ENCODE measurements around the gene COL23A1.

The COL23A1 gene

GRCh38 chr5:178339272-178339671 lies 250.9 kb downstream of the COL23A1 start:
- no peak for DNase-seq (ENCODE audit: low spot score)

- no peak for DNase-seq (ENCODE audit: low spot score)
These were observed 251.4 kb downstream of the COL23A1 start for GRCh38 chr5:178338750-178339144.

GRCh38 chr5:178338126-178338749 lies 252.0 kb downstream of the COL23A1 start:
- no peak for DNase-seq (ENCODE audit: low spot score)

DNA sequence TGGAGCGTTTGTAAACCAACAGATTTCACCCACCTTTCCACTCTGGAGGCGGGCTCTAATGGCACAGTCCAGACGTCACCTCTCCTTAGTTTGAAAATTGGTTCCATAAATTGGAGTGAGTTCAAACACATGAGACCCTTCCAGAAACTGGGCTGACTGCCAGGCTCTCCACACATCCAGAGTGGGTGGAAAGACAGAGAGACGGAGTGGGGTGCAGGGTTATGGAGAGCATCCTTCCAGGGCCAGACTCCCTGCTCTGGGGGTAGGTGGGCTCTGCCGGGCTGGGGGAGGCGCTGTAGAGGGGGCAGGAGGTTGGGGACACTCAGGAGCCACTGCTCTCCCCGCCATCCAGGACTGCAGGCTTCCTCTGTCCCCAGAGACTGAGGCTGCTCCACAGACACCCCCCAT lies 252.9 kb downstream of the COL23A1 start:
- DNase-seq (ENCODE audit: low spot score) = no peak

DNA sequence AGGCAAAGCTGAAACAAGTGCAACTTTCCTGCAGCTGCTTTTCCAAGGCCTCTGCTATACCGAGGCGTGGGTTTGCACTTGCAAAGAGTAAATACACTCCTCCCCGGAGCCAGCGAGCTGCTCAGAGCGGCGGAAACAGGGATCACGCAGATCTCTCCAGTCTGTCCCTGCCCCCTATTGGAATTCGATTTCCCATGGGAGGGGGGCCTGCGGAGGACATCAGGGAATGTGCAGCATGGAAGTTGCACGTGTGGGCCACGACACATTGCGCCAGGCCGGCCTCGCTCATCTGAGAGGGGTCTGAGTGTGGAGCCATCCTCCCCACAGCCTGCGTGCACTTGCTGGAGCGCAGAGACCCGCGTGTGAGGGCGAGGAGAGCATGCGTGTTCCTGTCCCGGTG lies 253.3 kb downstream of the COL23A1 start:
- no peak for DNase-seq (ENCODE audit: low spot score)

GRCh38 chr5:178335302-178336030 lies 254.7 kb downstream of the COL23A1 start:
- no peak for DNase-seq (ENCODE audit: low spot score)

GRCh38 chr5:178334861-178335260 lies 255.3 kb downstream of the COL23A1 start:
- DNase-seq (ENCODE audit: low spot score) = no peak

GRCh38 chr5:178333821-178334481 lies 256.2 kb downstream of the COL23A1 start:
- no peak for DNase-seq (ENCODE audit: low spot score)

- no peak for DNase-seq (ENCODE audit: low spot score)
These were observed 258.0 kb downstream of the COL23A1 start for GRCh38 chr5:178332210-178332641.

DNA sequence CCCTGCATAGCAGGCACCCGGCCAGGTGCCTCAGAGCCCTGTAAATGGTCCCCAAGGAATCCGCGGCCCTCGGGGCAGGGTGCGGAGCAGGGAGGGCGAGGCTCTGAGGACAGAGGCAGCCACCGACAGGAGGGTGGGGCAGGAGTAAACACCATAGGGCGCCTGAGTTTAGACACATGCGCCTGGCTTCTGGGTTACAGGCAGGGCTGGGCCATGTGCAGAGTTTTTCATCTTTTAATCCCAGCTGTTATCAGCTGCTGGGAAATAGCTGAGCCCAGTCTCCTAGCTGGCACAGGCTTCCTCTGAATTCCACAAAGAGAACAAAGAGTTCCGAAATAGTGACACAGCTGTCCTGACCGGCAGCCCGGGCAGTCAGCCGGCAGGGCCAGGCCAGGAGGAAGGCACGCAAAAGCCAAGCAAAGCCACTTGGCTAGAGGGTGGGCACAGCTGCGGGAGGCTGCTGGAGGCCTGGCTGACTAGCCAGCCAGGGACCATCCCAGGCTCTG lies 258.6 kb downstream of the COL23A1 start:
- DNase-seq (ENCODE audit: low spot score) = peak; percentile 31

- no peak for DNase-seq (ENCODE audit: low spot score)
These were observed 259.3 kb downstream of the COL23A1 start for GRCh38 chr5:178330791-178331404.

DNA sequence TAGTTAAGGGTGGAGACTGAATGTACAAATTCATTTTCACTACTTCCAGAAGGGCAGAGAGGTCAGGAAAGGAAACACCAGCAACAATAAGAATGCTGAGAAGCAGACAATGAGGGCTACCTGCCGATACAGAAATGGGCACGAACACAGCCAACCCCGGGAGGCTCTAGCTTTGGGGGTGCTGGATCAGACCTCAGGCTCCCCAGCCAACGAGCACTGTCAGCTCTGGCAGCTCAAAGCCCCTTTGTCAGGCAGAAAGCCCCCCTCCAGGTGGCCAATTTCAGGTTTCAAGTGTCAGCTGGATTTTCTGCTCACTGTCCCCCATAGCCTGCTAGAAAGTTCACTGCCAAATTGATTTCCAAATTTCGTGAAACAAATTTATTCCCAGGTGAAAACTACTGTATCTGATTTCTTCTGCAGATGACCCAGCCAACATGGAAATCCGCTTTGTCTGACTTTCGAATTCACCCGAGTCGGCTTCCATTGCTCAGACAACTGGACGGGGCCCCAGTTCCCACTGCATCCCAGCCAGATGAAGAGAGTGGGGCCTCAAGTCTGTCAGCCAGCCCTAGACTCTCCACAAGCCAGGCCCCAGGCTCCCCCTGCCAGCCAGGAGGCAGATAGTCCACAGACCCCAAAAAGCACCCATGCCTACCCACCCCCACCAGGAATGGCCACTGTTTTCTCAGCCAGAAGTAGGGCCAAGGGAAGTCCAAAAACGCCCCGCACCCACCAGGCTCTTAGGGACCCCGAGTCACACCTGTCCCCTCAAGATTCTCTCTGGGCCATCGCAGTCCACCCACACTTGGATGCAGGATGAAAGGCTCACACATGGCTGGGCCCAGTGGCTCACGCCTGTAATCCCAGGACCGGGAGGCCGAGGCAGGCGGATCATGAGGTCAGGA lies 261.1 kb downstream of the COL23A1 start:
- no peak for DNase-seq (ENCODE audit: low spot score)

GRCh38 chr5:178327931-178328711 lies 262.1 kb downstream of the COL23A1 start:
- no peak for DNase-seq (ENCODE audit: low spot score)

DNA sequence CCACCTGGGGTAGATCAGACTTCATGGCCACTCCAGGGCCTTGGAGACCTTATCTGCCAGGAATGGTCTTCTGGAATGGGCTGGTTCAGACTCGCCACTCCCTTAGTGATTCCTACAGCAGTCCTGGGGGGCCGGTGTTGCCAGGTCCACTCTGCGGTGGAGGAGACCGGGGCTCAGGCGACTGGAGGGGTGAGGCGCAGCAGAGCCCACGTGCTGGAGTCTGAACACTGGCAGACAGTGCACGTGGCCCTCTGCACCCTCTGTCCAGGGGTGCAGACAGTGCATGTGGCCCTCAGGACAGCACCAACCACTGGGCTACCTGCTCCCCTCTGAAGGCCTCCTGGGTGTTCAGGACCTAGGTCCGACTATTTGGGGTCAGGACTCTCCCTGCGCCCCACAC lies 262.7 kb downstream of the COL23A1 start:
- no peak for DNase-seq (ENCODE audit: low spot score)

- DNase-seq (ENCODE audit: low spot score) = no peak
These were observed 263.8 kb downstream of the COL23A1 start for GRCh38 chr5:178326374-178326715.

DNA sequence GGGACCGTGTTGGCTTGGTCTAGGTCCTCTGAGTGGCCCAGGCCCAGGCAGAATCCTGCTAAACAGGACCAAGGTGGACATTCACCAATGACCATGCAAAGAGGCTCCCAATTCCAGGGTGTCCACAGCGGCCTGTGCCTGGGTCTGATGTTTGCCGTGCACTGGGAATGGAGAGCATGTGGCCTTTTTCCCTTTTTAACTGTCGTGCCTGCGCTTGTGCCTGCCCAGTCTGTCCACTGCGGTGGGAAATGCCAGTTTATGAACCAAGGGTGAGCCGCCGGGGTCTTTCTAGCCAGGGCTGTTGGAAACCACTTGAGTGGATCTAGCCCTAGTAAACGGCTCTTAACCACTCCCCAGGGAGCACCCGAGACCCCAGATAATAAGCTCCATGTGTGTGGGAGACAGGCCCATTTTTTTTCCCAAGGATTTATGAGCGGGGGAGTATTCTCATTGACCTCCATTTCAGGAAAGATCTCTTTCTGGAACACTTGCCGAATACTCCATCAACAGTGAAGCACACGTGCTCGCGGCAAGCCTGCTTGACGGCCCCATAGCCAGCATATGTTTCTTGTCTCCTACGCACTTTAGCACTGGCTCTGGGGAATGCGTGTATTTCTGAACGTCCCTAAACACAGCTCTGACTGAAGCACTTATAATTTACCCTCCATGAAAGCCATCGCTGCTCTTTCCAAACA lies 264.4 kb downstream of the COL23A1 start:
- DNase-seq (ENCODE audit: low spot score) = no peak

GRCh38 chr5:178325311-178325678 lies 264.9 kb downstream of the COL23A1 start:
- no peak for DNase-seq (ENCODE audit: low spot score)

DNA sequence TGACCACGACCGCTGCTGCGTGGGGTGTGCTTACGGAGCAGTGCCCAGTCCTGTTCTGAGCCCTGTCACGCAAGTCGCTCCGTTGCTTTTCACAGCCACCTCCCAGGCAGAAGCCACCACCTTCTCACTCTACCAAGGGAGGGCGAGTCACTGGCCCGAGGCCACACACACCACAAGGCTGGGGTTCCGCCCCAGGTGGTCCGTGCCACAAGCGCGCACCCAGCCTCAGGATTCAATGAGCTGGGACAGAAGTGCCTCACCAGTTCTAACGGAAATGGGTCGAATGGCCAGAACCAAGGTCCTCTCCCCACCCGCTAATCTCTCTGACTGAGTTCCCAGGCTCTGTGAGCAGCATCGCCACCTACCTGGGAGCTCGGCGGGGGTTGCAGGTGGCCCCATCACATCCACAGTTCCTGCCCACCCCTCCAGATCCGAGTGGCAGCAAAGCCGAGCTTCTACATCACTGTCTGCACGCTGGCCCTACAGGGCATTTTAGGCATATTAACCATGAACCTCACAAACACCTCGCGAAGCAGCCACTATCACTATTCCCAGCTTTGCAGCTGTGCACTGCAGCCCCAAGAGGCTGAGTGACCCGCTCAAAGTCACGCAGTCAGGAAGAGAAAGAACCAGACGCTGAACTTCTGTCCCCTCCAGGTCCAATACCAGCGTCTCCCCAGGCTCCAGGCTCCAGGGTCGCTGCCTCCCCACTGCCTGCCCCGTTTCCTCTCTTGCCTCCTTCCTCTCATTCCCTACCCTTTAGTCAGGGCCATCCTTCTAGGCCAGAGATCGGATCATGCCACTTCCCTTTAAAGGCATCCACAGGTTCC lies 265.5 kb downstream of the COL23A1 start:
- DNase-seq (ENCODE audit: low spot score) = no peak

GRCh38 chr5:178323961-178324360 lies 266.2 kb downstream of the COL23A1 start:
- no peak for DNase-seq (ENCODE audit: low spot score)

- DNase-seq (ENCODE audit: low spot score) = no peak
These were observed 266.7 kb downstream of the COL23A1 start for GRCh38 chr5:178323541-178323865.
